HepG2 (cell line): ENCODE data around the gene VRK3. TPM values are rescaled to one million over a fixed set of nuclear protein-coding genes. Genes with fewer than 3 reads are reported as not detected.

Experiments
- ARNTL ChIP-seq: sonication (generic); formaldehyde crosslinking; IDR thresholded peaks from 2 replicates; pipeline ENCODE4 v1.4.0; 2020; ENCODE audit warnings: mild to moderate bottlenecking, missing genetic modification reagents
- CBX2 ChIP-seq, 2 experiments: fragments of 200-600 bp in 1 of 2; sonication (generic); formaldehyde crosslinking in 1 of 2; IDR thresholded peaks; 2 replicates each; pipeline versions ENCODE4 v1.7.0 to v1.8.1; 2018 to 2022; ENCODE audit warnings: low read depth in 2 of 2, low read length in 1 of 2, mild to moderate bottlenecking in 1 of 2, missing genetic modification reagents in 1 of 2
- CEBPG ChIP-seq: IDR thresholded peaks from 2 replicates; pipeline ENCODE4 v1.6.1; 2016
- DPF2 ChIP-seq: sonication (generic); formaldehyde crosslinking; IDR thresholded peaks from 2 replicates; pipeline ENCODE4 v1.4.0; 2020; ENCODE audit warnings: mild to moderate bottlenecking, low read depth, missing genetic modification reagents, borderline replicate concordance
- HCFC1 ChIP-seq: fragments of 150-350 bp; IDR thresholded peaks from 2 replicates; pipeline ENCODE4 v1.6.1; 2014; ENCODE audit warnings: low read depth, low read length
- IKZF4 ChIP-seq: sonication (generic); formaldehyde crosslinking; IDR thresholded peaks from 2 replicates; pipeline ENCODE4 v1.5.1; 2020; ENCODE audit warnings: borderline replicate concordance, mild to moderate bottlenecking, low read depth, missing genetic modification reagents; ENCODE audit errors: not compliant biosample characterization
- IRF2 ChIP-seq: IDR thresholded peaks from 2 replicates; pipeline ENCODE4 v1.6.1; 2018; ENCODE audit warnings: missing genetic modification reagents, missing compliant biosample characterization
- JDP2 ChIP-seq: sonication (generic); formaldehyde crosslinking; IDR thresholded peaks from 2 replicates; pipeline ENCODE4 v1.8.1; 2022; ENCODE audit warnings: missing genetic modification reagents, borderline replicate concordance
- KLF11 ChIP-seq: IDR thresholded peaks from 2 replicates; pipeline ENCODE4 v1.6.1; 2016; ENCODE audit warnings: missing compliant biosample characterization
- NFATC3 ChIP-seq: sonication (generic); formaldehyde crosslinking; IDR thresholded peaks from 2 replicates; pipeline ENCODE4 v1.5.1; 2020; ENCODE audit warnings: mild to moderate bottlenecking, missing genetic modification reagents
- NR1H2 ChIP-seq: sonication (generic); formaldehyde crosslinking; IDR thresholded peaks from 2 replicates; pipeline ENCODE4 v1.8.1; 2022; ENCODE audit warnings: low read depth, missing genetic modification reagents, borderline replicate concordance
- TBX3 ChIP-seq: fragments of 450-650 bp; IDR thresholded peaks from 2 replicates; pipeline ENCODE4 v1.6.1; 2017; ENCODE audit warnings: antibody characterized with exemption, mild to moderate bottlenecking, inconsistent platforms, borderline replicate concordance
- XRCC5 ChIP-seq: fragments of 200-400 bp; formaldehyde crosslinking; optimal IDR thresholded peaks from 2 replicates; pipeline ENCODE3; 2017; ENCODE audit warnings: mild to moderate bottlenecking, low read length
- ZNF180 ChIP-seq: sonication (generic); formaldehyde crosslinking; IDR thresholded peaks from 2 replicates; pipeline ENCODE4 v1.4.0; 2020; ENCODE audit warnings: low read depth, missing genetic modification reagents, borderline replicate concordance
- ZNF33A ChIP-seq: sonication (generic); formaldehyde crosslinking; IDR thresholded peaks from 2 replicates; pipeline ENCODE4 v1.5.1; 2020; ENCODE audit warnings: missing genetic modification reagents, mild to moderate bottlenecking, moderate library complexity, borderline replicate concordance
- ZNF33B ChIP-seq: sonication (generic); formaldehyde crosslinking; IDR thresholded peaks from 2 replicates; pipeline ENCODE4 v1.5.1; 2020; ENCODE audit warnings: mild to moderate bottlenecking, missing genetic modification reagents
- ZNF75D ChIP-seq: sonication (generic); formaldehyde crosslinking; IDR thresholded peaks from 2 replicates; pipeline ENCODE4 v1.8.1; 2023; ENCODE audit warnings: missing genetic modification reagents, mild to moderate bottlenecking, borderline replicate concordance
- polyA plus RNA-seq, 8 experiments: library from polyadenylated mRNA; depleted of rRNA in 3 of 8; stranded (reverse) in 7 of 8; unstranded in 1 of 8; fragments of >200 nt; fragmentation: Illumina TruSeq in 4 of 8; extraction: Trizol in 4 of 8; gene quantifications; 2 replicates each; pipeline versions ENCODE4 v1.2.1 to v1.2.3, GENCODE V29; 2011 to 2016; ENCODE audit warnings: low read depth in 4 of 8, missing spikeins in 1 of 8, mixed read lengths in 1 of 8; ENCODE audit not compliant: insufficient read depth in 1 of 8
- total RNA-seq, 5 experiments: library from RNA; depleted of rRNA; stranded (reverse); fragments of >200 nt; fragmentation: Illumina TruSeq; extraction: Trizol; gene quantifications; 2 replicates each; pipeline ENCODE4 v1.2.3, GENCODE V29; 2016; ENCODE audit warnings: low read depth in 1 of 5
- TF ChIP-seq, protein P1 (sequence below): sonication (generic); formaldehyde crosslinking; IDR thresholded peaks from 2 replicates; pipeline ENCODE4 v1.8.1; 2022; ENCODE audit warnings: mild to moderate bottlenecking, missing genetic modification reagents
- TF ChIP-seq, protein P2 (sequence below): sonication (generic); formaldehyde crosslinking; IDR thresholded peaks from 2 replicates; pipeline ENCODE4 v1.5.0; 2020; ENCODE audit warnings: missing genetic modification reagents, mild to moderate bottlenecking, borderline replicate concordance
- TF ChIP-seq, protein P3 (sequence below): sonication (generic); formaldehyde crosslinking; IDR thresholded peaks from 2 replicates; pipeline ENCODE4 v1.8.0; 2022; ENCODE audit warnings: mild to moderate bottlenecking, missing genetic modification reagents; ENCODE audit not compliant: insufficient replicate concordance
- TF ChIP-seq, protein P4 (sequence below): sonication (generic); formaldehyde crosslinking; IDR thresholded peaks from 2 replicates; pipeline ENCODE4 v1.4.0; 2020; ENCODE audit warnings: missing genetic modification reagents; ENCODE audit errors: not compliant biosample characterization
- TF ChIP-seq, protein P5 (sequence below): IDR thresholded peaks from 2 replicates; pipeline ENCODE4 v1.6.1; 2016; ENCODE audit warnings: low read depth, control low read depth

VRK3 gene
- total and polyA plus RNA-seq, 2 of the 13 experiments (the other 11 are each of a cell fraction or from before 2014, with no cell fraction given), result 23.8 to 28.3 TPM

DNA sequence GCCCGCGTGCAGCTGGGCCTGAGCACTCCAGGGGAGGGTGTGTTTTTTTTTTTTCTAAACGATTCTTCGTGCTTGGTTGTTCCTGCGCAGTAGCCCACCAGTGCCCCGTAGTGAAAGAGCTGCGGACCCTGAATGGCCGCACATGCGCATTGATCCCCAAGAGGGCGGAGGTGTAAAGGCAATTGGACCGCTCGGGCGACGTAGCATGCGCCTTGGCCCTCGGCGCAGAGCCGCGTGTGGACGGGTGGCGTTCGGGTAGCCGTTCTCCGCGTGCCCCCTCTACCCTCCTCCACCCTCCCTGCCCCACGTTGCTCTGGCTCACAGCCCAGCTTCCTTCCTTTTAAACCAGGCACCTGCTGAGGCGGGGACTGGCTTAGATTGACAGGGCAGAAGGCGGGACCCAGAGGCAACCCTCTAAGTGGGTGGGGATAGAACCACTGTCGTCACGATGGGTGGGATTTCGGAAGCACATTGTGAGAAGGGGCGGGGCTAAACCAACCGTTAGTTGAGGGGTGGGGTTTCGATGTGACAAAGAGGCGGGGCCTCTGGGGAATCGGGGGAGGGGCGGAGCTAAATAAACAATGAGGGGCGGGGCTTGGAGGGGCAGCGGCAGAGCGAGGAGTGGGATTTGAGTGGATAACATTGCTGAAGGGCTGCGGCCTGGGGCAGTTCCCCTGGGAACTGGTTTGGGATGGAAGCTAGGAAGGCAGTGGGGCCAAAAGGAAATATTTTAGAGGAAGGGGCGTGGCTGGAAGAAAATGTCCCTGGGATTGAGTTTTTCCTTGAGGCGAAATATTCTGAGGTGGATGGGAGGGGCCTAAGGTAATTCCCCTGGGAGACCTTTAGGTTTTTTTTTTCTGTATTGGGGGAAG, 95.3 kb downstream of the VRK3 start (continued):
- TF ChIP-seq IKZF4 (CRISPR knock-in tag) (peak; percentile 48), KLF11 (CRISPR knock-in tag) (0 out of 2 replicates have a peak, but pooled peaks have one; percentile 49), ZNF33B (CRISPR knock-in tag) (peak; percentile 68), ZNF180 (CRISPR knock-in tag) (no peak), JDP2 (CRISPR knock-in tag) (no peak), XRCC5 (no peak), DPF2 (CRISPR knock-in tag) (no peak), IRF2 (no peak; the same call in 1 of the 2 replicates), ARNTL (no peak; the same call in none of the 2 replicates), CBX2 (IDR thresholded peaks at IDR 0.05; ENCODE audit: low read depth, low read length) (no peak), CBX2 (CRISPR knock-in tag; IDR thresholded peaks at IDR 0.05; ENCODE audit: low read depth) (0 out of 2 replicates have a peak, but pooled peaks have one; percentile 64), ZNF33A (CRISPR knock-in tag) (no peak), HCFC1 (no peak), NR1H2 (CRISPR knock-in tag) (no peak), CEBPG (no peak), ZNF75D (CRISPR knock-in tag) (peak; percentile 3; the same call in 1 of the 2 replicates), NFATC3 (CRISPR knock-in tag) (no peak), TBX3 (no peak)
- TF ChIP-seq, protein P1, sequence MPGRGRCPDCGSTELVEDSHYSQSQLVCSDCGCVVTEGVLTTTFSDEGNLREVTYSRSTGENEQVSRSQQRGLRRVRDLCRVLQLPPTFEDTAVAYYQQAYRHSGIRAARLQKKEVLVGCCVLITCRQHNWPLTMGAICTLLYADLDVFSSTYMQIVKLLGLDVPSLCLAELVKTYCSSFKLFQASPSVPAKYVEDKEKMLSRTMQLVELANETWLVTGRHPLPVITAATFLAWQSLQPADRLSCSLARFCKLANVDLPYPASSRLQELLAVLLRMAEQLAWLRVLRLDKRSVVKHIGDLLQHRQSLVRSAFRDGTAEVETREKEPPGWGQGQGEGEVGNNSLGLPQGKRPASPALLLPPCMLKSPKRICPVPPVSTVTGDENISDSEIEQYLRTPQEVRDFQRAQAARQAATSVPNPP (CRISPR knock-in tag), result 0 out of 2 replicates have a peak, but pooled peaks have one; percentile 50
- TF ChIP-seq, protein P2, sequence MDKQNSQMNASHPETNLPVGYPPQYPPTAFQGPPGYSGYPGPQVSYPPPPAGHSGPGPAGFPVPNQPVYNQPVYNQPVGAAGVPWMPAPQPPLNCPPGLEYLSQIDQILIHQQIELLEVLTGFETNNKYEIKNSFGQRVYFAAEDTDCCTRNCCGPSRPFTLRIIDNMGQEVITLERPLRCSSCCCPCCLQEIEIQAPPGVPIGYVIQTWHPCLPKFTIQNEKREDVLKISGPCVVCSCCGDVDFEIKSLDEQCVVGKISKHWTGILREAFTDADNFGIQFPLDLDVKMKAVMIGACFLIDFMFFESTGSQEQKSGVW (CRISPR knock-in tag), result no peak; the same call in 1 of the 2 replicates
- TF ChIP-seq, protein P3, sequence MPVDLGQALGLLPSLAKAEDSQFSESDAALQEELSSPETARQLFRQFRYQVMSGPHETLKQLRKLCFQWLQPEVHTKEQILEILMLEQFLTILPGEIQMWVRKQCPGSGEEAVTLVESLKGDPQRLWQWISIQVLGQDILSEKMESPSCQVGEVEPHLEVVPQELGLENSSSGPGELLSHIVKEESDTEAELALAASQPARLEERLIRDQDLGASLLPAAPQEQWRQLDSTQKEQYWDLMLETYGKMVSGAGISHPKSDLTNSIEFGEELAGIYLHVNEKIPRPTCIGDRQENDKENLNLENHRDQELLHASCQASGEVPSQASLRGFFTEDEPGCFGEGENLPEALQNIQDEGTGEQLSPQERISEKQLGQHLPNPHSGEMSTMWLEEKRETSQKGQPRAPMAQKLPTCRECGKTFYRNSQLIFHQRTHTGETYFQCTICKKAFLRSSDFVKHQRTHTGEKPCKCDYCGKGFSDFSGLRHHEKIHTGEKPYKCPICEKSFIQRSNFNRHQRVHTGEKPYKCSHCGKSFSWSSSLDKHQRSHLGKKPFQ, result peak; percentile 43
- TF ChIP-seq, protein P4, sequence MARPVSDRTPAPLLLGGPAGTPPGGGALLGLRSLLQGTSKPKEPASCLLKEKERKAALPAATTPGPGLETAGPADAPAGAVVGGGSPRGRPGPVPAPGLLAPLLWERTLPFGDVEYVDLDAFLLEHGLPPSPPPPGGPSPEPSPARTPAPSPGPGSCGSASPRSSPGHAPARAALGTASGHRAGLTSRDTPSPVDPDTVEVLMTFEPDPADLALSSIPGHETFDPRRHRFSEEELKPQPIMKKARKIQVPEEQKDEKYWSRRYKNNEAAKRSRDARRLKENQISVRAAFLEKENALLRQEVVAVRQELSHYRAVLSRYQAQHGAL, result no peak
- TF ChIP-seq, protein P5, sequence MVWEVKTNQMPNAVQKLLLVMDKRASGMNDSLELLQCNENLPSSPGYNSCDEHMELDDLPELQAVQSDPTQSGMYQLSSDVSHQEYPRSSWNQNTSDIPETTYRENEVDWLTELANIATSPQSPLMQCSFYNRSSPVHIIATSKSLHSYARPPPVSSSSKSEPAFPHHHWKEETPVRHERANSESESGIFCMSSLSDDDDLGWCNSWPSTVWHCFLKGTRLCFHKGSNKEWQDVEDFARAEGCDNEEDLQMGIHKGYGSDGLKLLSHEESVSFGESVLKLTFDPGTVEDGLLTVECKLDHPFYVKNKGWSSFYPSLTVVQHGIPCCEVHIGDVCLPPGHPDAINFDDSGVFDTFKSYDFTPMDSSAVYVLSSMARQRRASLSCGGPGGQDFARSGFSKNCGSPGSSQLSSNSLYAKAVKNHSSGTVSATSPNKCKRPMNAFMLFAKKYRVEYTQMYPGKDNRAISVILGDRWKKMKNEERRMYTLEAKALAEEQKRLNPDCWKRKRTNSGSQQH (CRISPR knock-in tag), result no peak; the same call in 1 of the 2 replicates
